Stimulated activated CD4-positive, alpha-beta T cell treated with anti-CD3 and anti-CD28 coated beads, Interleukin-1b, Interleukin-23, amount 100 ng/mL, for 24 hours (primary cell): Measurements from ENCODE around the gene MED13L.

Source experiments
- DNase-seq, 4 experiments: peaks; one replicate each; pipeline ENCODE4 v3.0.0-alpha.2; 2020; ENCODE audit warnings: low read depth in 4 of 4, low spot score in 1 of 4

Gene MED13L

GRCh38 chr12:116215023-116215422 lies 62.5 kb downstream of the MED13L start:
- DNase-seq, result no peak

DNA sequence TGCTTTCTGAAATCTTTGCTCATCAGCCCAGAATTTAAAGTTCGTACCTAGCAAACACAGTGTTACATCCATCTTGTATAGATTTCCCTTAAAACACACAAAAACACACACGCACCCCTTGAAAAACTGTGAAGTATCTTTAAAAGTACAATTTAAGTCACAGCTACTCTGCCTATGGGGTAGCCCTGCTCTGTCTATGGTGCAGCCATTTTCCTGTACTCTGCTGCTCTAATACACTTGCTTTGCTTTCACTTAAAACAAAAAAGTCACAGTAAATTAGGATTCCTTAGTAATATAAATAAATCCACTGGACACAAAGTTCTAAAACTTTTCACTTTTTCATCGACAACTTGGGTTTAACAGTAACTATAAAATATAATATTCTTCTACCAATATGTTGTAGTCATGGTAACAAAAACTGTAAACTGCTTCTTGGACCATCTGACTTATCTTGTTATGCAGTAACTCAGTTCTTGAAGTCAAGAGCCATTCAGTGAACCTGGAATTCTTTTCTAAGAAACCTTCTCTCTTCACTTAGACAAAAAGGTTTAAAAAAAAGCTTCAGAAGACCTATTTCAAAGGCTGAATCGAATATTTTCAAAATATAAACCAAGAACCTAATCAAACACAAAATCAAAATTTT lies 63.5 kb downstream of the MED13L start:
- DNase-seq, result no peak

DNA sequence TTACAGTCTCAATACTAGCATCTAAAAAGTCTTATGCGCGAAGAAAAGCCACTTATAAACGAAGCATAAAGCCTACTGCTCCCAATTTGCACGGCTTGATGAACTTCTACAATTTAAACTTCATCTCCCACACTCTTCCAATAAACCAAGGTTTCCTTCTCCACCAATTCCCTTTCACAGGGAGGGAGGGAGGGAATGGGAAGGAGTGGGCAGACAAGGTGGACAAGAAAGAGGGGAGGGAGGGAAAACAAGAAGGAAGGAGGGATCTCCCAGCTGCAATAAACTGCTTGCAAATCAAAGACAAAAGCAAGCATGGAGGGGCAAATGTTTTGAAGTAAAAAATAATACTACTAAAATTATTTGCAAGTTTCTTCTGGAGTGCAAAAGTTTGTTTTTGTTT lies 64.5 kb downstream of the MED13L start:
- DNase-seq, result no peak

GRCh38 chr12:116210762-116211161 lies 66.7 kb downstream of the MED13L start:
- DNase-seq, result no peak

GRCh38 chr12:116210131-116210530 lies 67.4 kb downstream of the MED13L start:
- no peak for DNase-seq

GRCh38 chr12:116209503-116209902 lies 68.0 kb downstream of the MED13L start:
- no peak for DNase-seq

DNA sequence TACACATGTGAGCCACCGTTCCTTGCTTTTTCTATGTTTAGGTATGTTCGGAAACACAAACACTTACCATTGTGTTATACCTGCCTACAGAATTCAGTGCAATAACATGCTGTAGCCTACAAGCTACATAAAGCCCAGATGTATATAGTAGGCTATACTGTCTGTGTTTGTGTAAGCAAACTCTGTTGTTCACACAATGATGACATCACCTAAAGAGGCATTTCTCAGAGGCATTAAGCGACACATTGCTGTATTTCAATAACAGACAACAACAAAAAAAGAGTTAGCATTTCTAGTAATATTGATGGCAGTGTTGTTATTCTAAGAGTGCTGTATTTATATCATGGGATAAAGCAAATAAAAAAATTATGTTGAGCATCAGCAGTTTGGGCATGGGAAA lies 70.2 kb downstream of the MED13L start:
- DNase-seq, result no peak

DNA sequence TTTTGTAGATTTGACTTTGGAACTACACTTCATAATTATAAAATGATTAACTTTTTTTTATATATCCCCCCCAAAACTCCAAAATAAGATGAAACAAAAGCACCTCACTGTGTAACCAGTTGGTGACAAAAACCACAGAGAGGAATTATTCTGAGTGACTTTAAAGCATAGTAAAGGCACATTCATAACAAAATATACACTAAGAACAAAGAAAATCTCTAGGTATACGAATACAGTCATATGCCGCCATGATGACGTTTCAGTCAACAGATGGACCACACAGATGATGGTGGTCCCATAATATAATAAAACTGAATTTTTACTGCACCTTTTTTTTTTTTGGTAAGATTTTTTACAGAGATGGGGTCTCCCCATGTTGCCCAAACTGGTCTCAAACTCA lies 70.7 kb downstream of the MED13L start:
- DNase-seq, result no peak

GRCh38 chr12:116204785-116205184 lies 72.7 kb downstream of the MED13L start:
- no peak for DNase-seq

DNA sequence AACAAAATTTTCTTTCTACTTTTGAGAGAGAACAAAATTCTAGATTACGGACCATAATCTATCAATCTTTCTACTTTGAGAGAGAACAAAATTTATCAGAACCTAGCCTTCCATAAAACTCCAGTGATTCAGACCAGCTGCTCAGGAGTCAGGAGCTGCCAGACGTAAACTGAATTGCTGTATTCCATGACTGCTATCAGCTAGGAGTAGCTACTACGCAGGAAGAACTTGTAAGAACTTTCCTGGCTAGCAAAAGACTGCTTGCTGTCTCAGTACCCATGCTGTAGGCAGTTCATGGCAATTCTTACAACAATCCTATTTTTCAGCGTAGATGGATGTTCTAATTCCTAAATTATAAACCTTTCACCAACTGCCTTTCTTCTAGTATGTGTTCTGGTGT lies 73.3 kb downstream of the MED13L start:
- no peak for DNase-seq

DNA sequence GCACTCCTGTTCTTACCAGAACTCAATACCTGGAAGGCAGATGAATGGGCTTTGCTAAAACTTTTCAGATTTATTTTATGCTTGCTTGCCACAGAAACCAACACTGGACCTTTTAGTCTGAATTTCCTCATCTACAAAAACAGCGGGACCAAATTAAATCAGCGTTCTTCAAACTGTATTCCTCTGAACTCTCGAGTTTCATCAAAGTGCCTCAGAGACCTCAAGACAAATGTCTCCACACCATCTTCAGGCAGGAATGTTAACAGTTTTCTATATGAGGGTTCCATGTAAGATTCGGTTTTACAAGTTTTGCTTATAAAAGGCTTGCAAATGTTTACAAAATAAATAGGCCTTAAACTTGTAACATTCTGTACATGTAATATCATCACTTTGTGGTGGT lies 74.6 kb downstream of the MED13L start:
- no peak for DNase-seq

- no peak for DNase-seq
These were observed 75.1 kb downstream of the MED13L start for GRCh38 chr12:116202433-116202832.

DNA sequence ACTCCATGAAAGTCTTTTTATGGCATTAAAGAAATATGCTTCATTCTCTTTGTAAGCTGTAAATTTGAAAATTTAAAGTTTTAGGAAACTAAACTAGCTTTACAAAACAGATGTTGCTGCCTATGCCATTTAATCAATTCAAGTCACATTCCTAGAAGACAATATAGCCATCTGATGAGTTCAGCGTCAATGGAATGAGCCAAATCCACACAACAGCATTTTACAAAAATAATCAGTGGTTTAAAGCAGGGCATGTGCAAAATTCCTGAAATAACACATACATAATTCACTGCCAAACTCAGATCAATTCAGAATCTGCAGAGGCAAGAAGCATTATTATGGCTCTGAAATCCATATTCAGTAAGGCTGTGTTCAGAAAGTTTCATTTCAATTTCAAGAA lies 75.6 kb downstream of the MED13L start:
- DNase-seq, result no peak

GRCh38 chr12:116201359-116201758 lies 76.1 kb downstream of the MED13L start:
- no peak for DNase-seq

DNA sequence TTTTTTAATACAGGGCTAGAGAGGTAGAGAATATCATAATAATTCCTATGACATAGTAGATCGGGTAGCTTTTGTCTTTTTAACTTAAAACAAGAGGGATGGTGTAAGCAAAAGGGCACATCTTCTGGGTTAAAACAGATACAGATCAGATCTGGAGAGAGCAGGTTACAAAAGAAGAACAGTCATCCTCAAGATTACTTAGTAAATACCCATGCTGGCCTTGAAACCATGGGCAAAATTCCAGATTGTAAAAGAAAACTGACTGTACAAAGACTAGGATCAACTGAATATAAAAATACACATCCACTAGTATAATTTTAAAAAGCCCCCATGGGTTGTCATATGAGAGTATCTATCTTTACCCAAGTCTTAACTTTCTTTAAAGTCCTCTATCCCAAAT lies 76.7 kb downstream of the MED13L start:
- no peak for DNase-seq

DNA sequence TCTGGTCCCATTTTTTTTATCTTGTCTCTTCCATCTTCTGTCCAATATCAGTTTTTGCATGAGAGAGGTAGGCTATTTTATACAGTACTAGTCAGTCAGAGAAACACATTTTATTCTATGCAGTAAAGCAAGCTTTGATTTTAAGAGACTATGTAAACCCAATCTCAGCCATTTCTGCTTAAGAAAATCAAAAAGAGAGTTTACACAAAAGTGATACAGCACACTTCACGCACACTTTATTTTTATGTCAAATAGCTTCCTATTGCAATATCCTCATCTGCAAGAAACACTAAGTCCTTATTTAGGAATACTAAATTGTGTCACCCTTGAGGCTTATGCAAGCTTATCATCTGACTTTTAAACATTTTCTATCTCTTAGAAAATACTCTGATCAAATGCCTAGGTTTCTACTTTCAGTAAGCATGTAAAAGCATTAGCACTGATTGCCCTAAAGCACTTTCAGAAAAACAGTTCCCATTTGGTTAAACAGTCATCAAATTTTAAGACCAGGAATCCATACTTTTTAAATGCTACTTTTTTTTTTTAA lies 78.3 kb downstream of the MED13L start:
- DNase-seq, result no peak

GRCh38 chr12:116196752-116197718 lies 80.5 kb downstream of the MED13L start:
- DNase-seq, result no peak

GRCh38 chr12:116196226-116196625 lies 81.3 kb downstream of the MED13L start:
- DNase-seq, result no peak

- DNase-seq, result peak; percentile 11 to 55 (median 20)
These were observed 82.5 kb downstream of the MED13L start for GRCh38 chr12:116194935-116195431.

GRCh38 chr12:116189692-116190091 lies 87.8 kb downstream of the MED13L start:
- DNase-seq, result no peak

GRCh38 chr12:116188581-116188980 lies 88.9 kb downstream of the MED13L start:
- no peak for DNase-seq

GRCh38 chr12:116187151-116187511 lies 90.4 kb downstream of the MED13L start:
- DNase-seq, result no peak
